H9 (cell line): ENCODE measurements around the gene SYNGAP1. TPM values are rescaled to one million over a fixed set of nuclear protein-coding genes. Genes with fewer than 3 reads are reported as not detected.

ENCODE experiments used
- DNase-seq: peaks from one replicate; pipeline ENCODE4 v3.0.0-alpha.2; 2017
- H2AFZ ChIP-seq: one replicate; pipeline ENCODE4 v1.6.1; 2013; ENCODE audit warnings: mild to moderate bottlenecking, low read length, control low read depth, moderate library complexity
- H2AK5ac ChIP-seq: 2 replicates; pipeline ENCODE4 v1.6.1; 2013; ENCODE audit warnings: low read length, control low read depth, mixed read lengths; ENCODE audit not compliant: insufficient read length
- H2BK120ac ChIP-seq: one replicate; pipeline ENCODE4 v1.6.1; 2013; ENCODE audit warnings: low read depth, mild to moderate bottlenecking, low read length, control low read depth, inconsistent platforms; ENCODE audit not compliant: poor library complexity, severe bottlenecking
- H2BK12ac ChIP-seq: 2 replicates; pipeline ENCODE4 v1.6.1; 2013; ENCODE audit warnings: low read length, control low read depth, mixed read lengths, low read depth; ENCODE audit not compliant: insufficient read length
- H2BK15ac ChIP-seq: 2 replicates; pipeline ENCODE4 v1.6.1; 2013; ENCODE audit warnings: low read depth, low read length, control low read depth
- H2BK20ac ChIP-seq: one replicate; pipeline ENCODE4 v1.6.1; 2013; ENCODE audit warnings: low read depth, mild to moderate bottlenecking, low read length, control low read depth, inconsistent platforms; ENCODE audit not compliant: poor library complexity, severe bottlenecking
- H2BK5ac ChIP-seq: 2 replicates; pipeline ENCODE4 v1.6.1; 2013; ENCODE audit warnings: low read length, control low read depth, mixed read lengths; ENCODE audit not compliant: insufficient read length
- H3K14ac ChIP-seq: 2 replicates; pipeline ENCODE4 v1.6.1; 2013; ENCODE audit warnings: low read length, control low read depth; ENCODE audit not compliant: insufficient read depth
- H3K18ac ChIP-seq: 2 replicates; pipeline ENCODE4 v1.6.1; 2013; ENCODE audit warnings: low read depth, mild to moderate bottlenecking, mixed read lengths, low read length, control low read depth; ENCODE audit not compliant: insufficient read length
- H3K23ac ChIP-seq: 2 replicates; pipeline ENCODE4 v1.6.1; 2013; ENCODE audit warnings: low read length, control low read depth, mixed read lengths, low read depth; ENCODE audit not compliant: insufficient read length
- H3K23me2 ChIP-seq: 2 replicates; pipeline ENCODE4 v1.6.1; 2013; ENCODE audit warnings: low read depth, mild to moderate bottlenecking, mixed read lengths, low read length, control low read depth; ENCODE audit not compliant: insufficient read length, poor library complexity, severe bottlenecking
- H3K27ac ChIP-seq: 2 replicates; pipeline ENCODE4 v1.5.1; 2013; ENCODE audit warnings: low read length, control low read depth, mixed read lengths, low read depth; ENCODE audit not compliant: insufficient read length
- H3K27me3 ChIP-seq: 2 replicates; pipeline ENCODE4 v1.6.1; 2013; ENCODE audit warnings: low read length, control low read depth, inconsistent platforms; ENCODE audit not compliant: insufficient read depth
- H3K4ac ChIP-seq: 2 replicates; pipeline ENCODE4 v1.6.1; 2013; ENCODE audit warnings: low read depth, mild to moderate bottlenecking, control low read depth, inconsistent platforms, low read length, moderate library complexity
- H3K4me1 ChIP-seq: 2 replicates; pipeline ENCODE4 v1.6.1; 2013; ENCODE audit warnings: low read length, control low read depth, inconsistent platforms; ENCODE audit not compliant: insufficient read depth
- H3K4me2 ChIP-seq: 2 replicates; pipeline ENCODE4 v1.6.1; 2013; ENCODE audit warnings: low read length, control low read depth, mixed read lengths; ENCODE audit not compliant: insufficient read length, insufficient read depth
- H3K56ac ChIP-seq: 2 replicates; pipeline ENCODE4 v1.6.1; 2013; ENCODE audit warnings: low read depth, mild to moderate bottlenecking, mixed read lengths, low read length, control low read depth; ENCODE audit not compliant: insufficient read length
- H3K79me1 ChIP-seq: 2 replicates; pipeline ENCODE4 v1.6.1; 2013; ENCODE audit warnings: low read depth, mild to moderate bottlenecking, moderate library complexity, low read length, control low read depth, inconsistent platforms; ENCODE audit not compliant: insufficient read depth, poor library complexity, severe bottlenecking
- H3K79me2 ChIP-seq: 2 replicates; pipeline ENCODE4 v1.6.1; 2013; ENCODE audit warnings: low read length, control low read depth, inconsistent platforms; ENCODE audit not compliant: insufficient read depth
- H3K9ac ChIP-seq: 2 replicates; pipeline ENCODE4 v1.6.1; 2013; ENCODE audit warnings: low read length, control low read depth, mixed read lengths; ENCODE audit not compliant: insufficient read length; ENCODE audit errors: extremely low read depth
- H3K9me3 ChIP-seq: one replicate; pipeline ENCODE4 v1.6.1; 2013; ENCODE audit warnings: low read depth, low read length, inconsistent platforms; ENCODE audit not compliant: control insufficient read depth
- H3T11ph ChIP-seq: one replicate; pipeline ENCODE4 v1.6.1; 2013; ENCODE audit warnings: mild to moderate bottlenecking, low read length, control low read depth, inconsistent platforms
- H4K20me1 ChIP-seq: one replicate; pipeline ENCODE4 v1.6.1; 2013; ENCODE audit not compliant: control insufficient read depth, insufficient read length, insufficient read depth
- H4K5ac ChIP-seq: 2 replicates; pipeline ENCODE4 v1.6.1; 2013; ENCODE audit warnings: low read depth, mild to moderate bottlenecking, mixed read lengths, low read length, control low read depth; ENCODE audit not compliant: insufficient read length
- H4K8ac ChIP-seq: replicated peaks from 2 replicates; pipeline ENCODE4 v1.6.1; 2013; ENCODE audit warnings: low read length, control low read depth, mixed read lengths, low read depth; ENCODE audit not compliant: insufficient read length
- H4K91ac ChIP-seq: 2 replicates; pipeline ENCODE4 v1.6.1; 2013; ENCODE audit warnings: low read depth, mild to moderate bottlenecking, moderate library complexity, mixed read lengths, low read length, control low read depth; ENCODE audit not compliant: insufficient read length
- H3K27ac Mint-ChIP-seq, 3 experiments: 2 replicates in 2 of 3; 3 replicates in 1 of 3; pipeline ENCODE4 v1.8.0; 2020 to 2021; ENCODE audit warnings: mixed read lengths in 3 of 3, mild to moderate bottlenecking in 1 of 3, moderate library complexity in 1 of 3
- H3K27me3 Mint-ChIP-seq: 2 replicates; pipeline ENCODE4 v1.8.0; 2021; ENCODE audit warnings: low read depth, mild to moderate bottlenecking, moderate library complexity, mixed read lengths
- H3K36me3 Mint-ChIP-seq, 3 experiments: 2 replicates in 2 of 3; 3 replicates in 1 of 3; pipeline ENCODE4 v1.8.0; 2020 to 2021; ENCODE audit warnings: low read depth in 3 of 3, mixed read lengths in 3 of 3; ENCODE audit not compliant: insufficient read depth in 1 of 3
- H3K4me1 Mint-ChIP-seq, 2 experiments: 2 replicates each; pipeline ENCODE4 v1.8.0; 2020; ENCODE audit warnings: mixed read lengths in 2 of 2
- H3K4me3 Mint-ChIP-seq, 2 experiments: 2 replicates in 1 of 2; 3 replicates in 1 of 2; pipeline ENCODE4 v1.8.0; 2020 to 2021; ENCODE audit warnings: mild to moderate bottlenecking in 2 of 2, mixed read lengths in 2 of 2, moderate library complexity in 1 of 2
- H3K9me3 Mint-ChIP-seq, 2 experiments: 2 replicates in 1 of 2; 3 replicates in 1 of 2; pipeline ENCODE4 v1.8.0; 2020; ENCODE audit warnings: mild to moderate bottlenecking in 2 of 2, mixed read lengths in 2 of 2, moderate library complexity in 1 of 2
- WGBS: extraction: QIAGEN DNeasy Blood & Tissue Kit; methylation state at CpG from one replicate; pipeline ENCODE4 v1.1.7; 2013; ENCODE audit warnings: missing lambda C conversion rate, low lambda C conversion rate, mixed read lengths; ENCODE audit not compliant: insufficient read length; ENCODE audit errors: extremely low coverage; 5-methylcytosine and 5-hydroxymethylcytosine counted together
- total RNA-seq: library from RNA; stranded (reverse); gene quantifications from 2 replicates; pipeline ENCODE4 v1.2.1, GENCODE V29; 2021
- TF ChIP-seq, protein P1 (sequence below): fragments of 200-600 bp; sonication (generic); conservative IDR thresholded peaks from 3 replicates; pipeline ENCODE4 v1.8.0; 2021; ENCODE audit warnings: antibody characterized with exemption, mild to moderate bottlenecking

The SYNGAP1 gene
- total RNA-seq, 1 experiment from 2014 or later, result 121 TPM

DNA sequence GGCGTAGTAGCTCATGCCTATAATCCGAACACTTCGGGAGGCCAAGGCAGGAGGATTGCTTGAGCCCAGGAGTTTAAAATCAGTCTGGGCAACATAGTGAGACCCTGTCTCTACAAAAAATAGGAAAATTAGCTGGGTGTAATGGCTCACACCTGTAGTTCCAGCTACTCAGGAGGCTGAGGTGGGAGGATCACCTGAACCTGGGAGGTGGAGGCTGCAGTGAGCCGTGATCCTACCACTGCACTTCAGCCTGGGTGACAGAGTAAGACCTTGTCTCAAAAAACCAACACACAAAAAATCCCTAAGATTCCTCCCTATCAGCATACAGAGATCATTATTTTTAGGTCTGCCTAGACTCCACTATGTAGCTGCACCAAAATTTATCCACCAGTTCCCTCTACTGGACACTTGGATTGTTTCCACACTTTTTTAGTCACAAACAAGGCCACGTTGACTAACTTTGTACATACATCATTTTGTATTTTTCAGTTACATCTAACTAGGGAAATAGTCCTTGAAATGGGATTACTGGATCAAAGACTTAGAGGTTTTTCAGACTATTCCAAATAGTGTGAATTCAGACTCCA, 12.6 kb upstream of the SYNGAP1 start:
- Histone ChIP-seq H3K27me3 (no peaks in the 10 kb centered on the region), H3K18ac (no peak overlapping the region), H2AFZ (no peak overlapping the region), H4K91ac (no peak overlapping the region), H4K8ac (no peak overlapping the region), H4K20me1 (no peaks in the 10 kb centered on the region), H3K56ac (no peak overlapping the region), H3T11ph (no peak overlapping the region), H3K4ac (no peak overlapping the region), H3K23ac (no peak overlapping the region), H3K79me1 (no peaks in the 10 kb centered on the region), H4K5ac (no peak overlapping the region), H2BK20ac (no peak overlapping the region), H3K4me2 (no peak overlapping the region), H3K9me3 (no peaks in the 10 kb centered on the region), H2BK5ac (no peak overlapping the region), H3K23me2 (peaks cover 10% of the 10 kb centered on the region), H2BK15ac (no peak overlapping the region), H2AK5ac (no peak overlapping the region), H3K14ac (no peak overlapping the region), H3K9ac (no peak overlapping the region), H3K27ac (no peak overlapping the region), H2BK12ac (no peak overlapping the region), H3K4me1 (no peaks in the 10 kb centered on the region), H3K79me2 (no peaks in the 10 kb centered on the region), H2BK120ac (no peak overlapping the region)
- H3K36me3 Mint-ChIP-seq, result peaks cover 30 to 65% (median 64%) of the 10 kb centered on the region in 3 experiments; a peak in 6 of 7 replicates
- H3K27ac Mint-ChIP-seq, result peak overlapping the region in 1 of 3 experiments; percentile 34; a peak in 1 of 7 replicates
- H3K9me3 Mint-ChIP-seq, result no peaks in the 10 kb centered on the region; a peak in 1 of 5 replicates
- TF ChIP-seq, protein P1, sequence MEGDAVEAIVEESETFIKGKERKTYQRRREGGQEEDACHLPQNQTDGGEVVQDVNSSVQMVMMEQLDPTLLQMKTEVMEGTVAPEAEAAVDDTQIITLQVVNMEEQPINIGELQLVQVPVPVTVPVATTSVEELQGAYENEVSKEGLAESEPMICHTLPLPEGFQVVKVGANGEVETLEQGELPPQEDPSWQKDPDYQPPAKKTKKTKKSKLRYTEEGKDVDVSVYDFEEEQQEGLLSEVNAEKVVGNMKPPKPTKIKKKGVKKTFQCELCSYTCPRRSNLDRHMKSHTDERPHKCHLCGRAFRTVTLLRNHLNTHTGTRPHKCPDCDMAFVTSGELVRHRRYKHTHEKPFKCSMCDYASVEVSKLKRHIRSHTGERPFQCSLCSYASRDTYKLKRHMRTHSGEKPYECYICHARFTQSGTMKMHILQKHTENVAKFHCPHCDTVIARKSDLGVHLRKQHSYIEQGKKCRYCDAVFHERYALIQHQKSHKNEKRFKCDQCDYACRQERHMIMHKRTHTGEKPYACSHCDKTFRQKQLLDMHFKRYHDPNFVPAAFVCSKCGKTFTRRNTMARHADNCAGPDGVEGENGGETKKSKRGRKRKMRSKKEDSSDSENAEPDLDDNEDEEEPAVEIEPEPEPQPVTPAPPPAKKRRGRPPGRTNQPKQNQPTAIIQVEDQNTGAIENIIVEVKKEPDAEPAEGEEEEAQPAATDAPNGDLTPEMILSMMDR, result peak; percentile 24; the same call in 1 of the 3 replicates
- H3K4me3 Mint-ChIP-seq, result no peak overlapping the region
- no peak for DNase-seq
- WGBS, result no CpG with 5 or more reads among the region's 5 CpGs
- H3K27me3 Mint-ChIP-seq, result no peaks in the 10 kb centered on the region; the same call in 1 of the 2 replicates
- H3K4me1 Mint-ChIP-seq, result peaks cover 13 to 19% of the 10 kb centered on the region in 2 experiments
